Stomach smooth muscle (tissue), 2 donors: Measurements from ENCODE around the gene SPP2.

Source experiments
- H3K27ac ChIP-seq: one replicate; pipeline ENCODE4 v1.7.0; 2013; ENCODE audit warnings: mild to moderate bottlenecking, low read length, inconsistent platforms
- H3K27me3 ChIP-seq, 2 donors: one replicate each; pipeline ENCODE4 v1.7.0; 2013; ENCODE audit warnings: low read length in 2 of 2; ENCODE audit not compliant: insufficient read depth in 2 of 2, control insufficient read depth in 1 of 2
- H3K36me3 ChIP-seq, 2 donors: one replicate each; pipeline ENCODE4 v1.7.0; 2013; ENCODE audit warnings: low read length in 2 of 2; ENCODE audit not compliant: control insufficient read depth in 2 of 2, insufficient read depth in 2 of 2
- H3K4me1 ChIP-seq: one replicate; pipeline ENCODE4 v1.7.0; 2013; ENCODE audit warnings: low read length; ENCODE audit not compliant: control insufficient read depth, insufficient read depth
- H3K4me3 ChIP-seq, 2 donors: one replicate each; pipeline ENCODE4 v1.7.0; 2013; ENCODE audit warnings: low read length in 2 of 2
- H3K9ac ChIP-seq, 2 donors: one replicate each; pipeline ENCODE4 v1.7.0; 2013; ENCODE audit warnings: low read length in 2 of 2, mild to moderate bottlenecking in 1 of 2
- H3K9me3 ChIP-seq, 2 donors: one replicate each; pipeline ENCODE4 v1.7.0; 2013; ENCODE audit warnings: low read length in 2 of 2; ENCODE audit not compliant: control insufficient read depth in 2 of 2
- donor health status: healthy.
- donor health status: Pancreatic carcinoma.

The SPP2 gene, protein sequence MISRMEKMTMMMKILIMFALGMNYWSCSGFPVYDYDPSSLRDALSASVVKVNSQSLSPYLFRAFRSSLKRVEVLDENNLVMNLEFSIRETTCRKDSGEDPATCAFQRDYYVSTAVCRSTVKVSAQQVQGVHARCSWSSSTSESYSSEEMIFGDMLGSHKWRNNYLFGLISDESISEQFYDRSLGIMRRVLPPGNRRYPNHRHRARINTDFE

GRCh38 chr2:234050455-234051135, at the start of gene SPP2:
Gene SPP2, plus strand, starts transcription at chr2:234050702. Its CDS starts 85 bp downstream, at chr2:234050787.
- no peak within 1 kb of the TSS for H3K4me3 ChIP-seq

DNA sequence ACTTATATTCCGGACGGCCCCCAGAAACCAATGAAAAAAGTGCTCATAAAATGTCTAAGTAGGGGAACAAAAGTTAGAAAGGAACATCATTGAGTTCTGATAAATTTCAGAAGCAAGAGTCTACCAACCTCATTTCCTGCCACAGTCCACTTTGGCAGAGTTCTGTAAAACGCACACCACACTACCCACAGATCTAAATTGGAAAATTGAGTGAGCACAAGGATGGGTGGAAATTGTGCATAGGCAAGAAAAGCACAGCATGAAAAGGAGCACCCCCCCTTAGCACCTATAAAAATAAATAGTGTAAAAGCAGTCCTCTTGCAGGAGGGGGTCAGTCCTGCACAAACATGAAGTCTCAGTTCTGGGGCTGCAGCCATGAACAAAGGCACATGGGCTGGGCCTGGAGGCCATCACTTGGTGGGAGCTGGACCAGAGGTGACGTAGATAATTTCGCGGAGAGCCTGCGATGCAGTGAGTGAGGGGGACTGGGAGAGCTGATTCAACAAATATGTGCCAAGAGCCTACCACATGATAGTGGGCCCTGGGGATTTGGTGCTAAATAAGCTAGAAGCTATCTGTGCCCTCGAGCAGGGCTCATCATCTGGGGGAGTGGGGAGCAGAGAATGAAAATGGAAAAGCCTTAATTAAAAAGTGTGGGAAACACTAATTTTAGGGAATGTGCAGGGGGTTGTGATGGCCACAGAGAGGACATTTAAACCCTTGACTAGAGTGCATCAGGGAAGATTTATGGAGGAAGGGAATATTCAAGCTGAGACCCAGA, 48.9 kb upstream of the SPP2 start:
- Histone ChIP-seq H3K4me1 (no peaks in the 10 kb centered on the region), H3K36me3 (no peaks in the 10 kb centered on the region), H3K9ac (no peak overlapping the region), H3K4me3 (no peak overlapping the region), H3K27me3 (peaks cover 0 to 13% of the 10 kb centered on the region in 2 donors), H3K27ac (no peak overlapping the region), H3K9me3 (no peaks in the 10 kb centered on the region)

More at GRCh38 chr2:234050455-234051135, at the start of gene SPP2:
- Histone ChIP-seq H3K9me3 (no peaks in the 10 kb centered on the region), H3K4me1 (no peaks in the 10 kb centered on the region), H3K27me3 (peaks cover 0 to 7% of the 10 kb centered on the region in 2 donors), H3K36me3 (no peaks in the 10 kb centered on the region), H3K9ac (no peak within 1 kb of the TSS), H3K27ac (no peak within 1 kb of the TSS)

GRCh38 chr2:234002281-234002680, 48.2 kb upstream of the SPP2 start:
- H3K4me3 ChIP-seq = no peak overlapping the region
- H3K9ac ChIP-seq = no peak overlapping the region
- H3K4me1 ChIP-seq = no peaks in the 10 kb centered on the region
- H3K9me3 ChIP-seq = no peaks in the 10 kb centered on the region
- no peak overlapping the region for H3K27ac ChIP-seq
- peaks cover 0 to 13% of the 10 kb centered on the region in 2 donors for H3K27me3 ChIP-seq
- H3K36me3 ChIP-seq = no peaks in the 10 kb centered on the region

GRCh38 chr2:234003972-234004617, 46.4 kb upstream of the SPP2 start:
- Histone ChIP-seq H3K9me3 (no peaks in the 10 kb centered on the region), H3K27me3 (peaks cover 0 to 13% of the 10 kb centered on the region in 2 donors), H3K4me3 (no peak overlapping the region), H3K9ac (no peak overlapping the region), H3K4me1 (no peaks in the 10 kb centered on the region), H3K36me3 (no peaks in the 10 kb centered on the region), H3K27ac (no peak overlapping the region)

DNA sequence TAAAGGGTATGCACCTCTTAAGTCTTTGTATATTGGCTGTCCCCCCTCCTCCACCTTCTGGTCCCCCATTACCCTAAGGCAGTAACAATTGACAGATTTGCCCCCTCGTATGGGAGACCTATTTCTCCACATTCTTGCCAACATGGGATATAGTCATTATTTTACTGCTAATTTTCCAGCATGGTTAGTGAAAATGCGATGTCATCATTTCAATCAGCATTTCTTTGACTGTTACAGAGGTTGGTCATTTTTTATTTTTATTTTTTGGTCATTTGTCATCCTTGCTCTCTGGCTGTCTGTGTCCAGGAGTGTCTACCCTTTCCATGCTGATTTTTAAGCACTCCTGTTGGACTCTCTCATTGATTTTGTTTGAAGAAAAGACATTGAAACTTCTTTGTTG, 45.4 kb upstream of the SPP2 start:
- no peak overlapping the region for H3K9ac ChIP-seq
- H3K4me1 ChIP-seq = no peaks in the 10 kb centered on the region
- H3K27ac ChIP-seq = no peak overlapping the region
- no peak overlapping the region for H3K4me3 ChIP-seq
- H3K27me3 ChIP-seq = peaks cover 0 to 9% of the 10 kb centered on the region in 2 donors
- no peaks in the 10 kb centered on the region for H3K9me3 ChIP-seq
- no peaks in the 10 kb centered on the region for H3K36me3 ChIP-seq

- Histone ChIP-seq H3K27me3 (peaks cover 0 to 9% of the 10 kb centered on the region in 2 donors), H3K36me3 (no peaks in the 10 kb centered on the region), H3K4me3 (no peak overlapping the region), H3K9ac (no peak overlapping the region), H3K9me3 (no peaks in the 10 kb centered on the region), H3K4me1 (no peaks in the 10 kb centered on the region), H3K27ac (no peak overlapping the region)
Measured at GRCh38 chr2:234006501-234006900, 44.0 kb upstream of the SPP2 start.

DNA sequence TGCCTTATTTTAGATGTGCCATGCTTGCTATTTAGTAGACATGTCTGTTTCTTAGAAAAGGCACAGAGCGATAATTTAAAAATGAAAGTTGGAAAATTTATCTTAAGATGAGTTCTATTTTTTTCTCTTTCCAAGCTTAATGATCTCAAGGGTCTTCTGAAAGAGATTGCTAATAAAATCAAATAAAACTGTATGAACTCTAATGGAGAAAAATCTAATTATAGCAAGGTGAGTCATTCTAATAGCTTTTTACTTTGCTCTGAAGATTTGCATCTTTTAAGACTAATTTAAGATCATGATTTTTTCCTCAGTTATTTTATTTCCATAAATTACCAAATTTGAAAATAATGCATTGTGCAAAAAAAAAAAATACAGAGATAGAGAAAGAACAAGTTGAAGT, 36.1 kb upstream of the SPP2 start:
- Histone ChIP-seq H3K36me3 (no peaks in the 10 kb centered on the region), H3K27ac (no peak overlapping the region), H3K4me3 (no peak overlapping the region), H3K27me3 (no peaks in the 10 kb centered on the region), H3K9me3 (no peaks in the 10 kb centered on the region), H3K9ac (no peak overlapping the region), H3K4me1 (no peaks in the 10 kb centered on the region)

DNA sequence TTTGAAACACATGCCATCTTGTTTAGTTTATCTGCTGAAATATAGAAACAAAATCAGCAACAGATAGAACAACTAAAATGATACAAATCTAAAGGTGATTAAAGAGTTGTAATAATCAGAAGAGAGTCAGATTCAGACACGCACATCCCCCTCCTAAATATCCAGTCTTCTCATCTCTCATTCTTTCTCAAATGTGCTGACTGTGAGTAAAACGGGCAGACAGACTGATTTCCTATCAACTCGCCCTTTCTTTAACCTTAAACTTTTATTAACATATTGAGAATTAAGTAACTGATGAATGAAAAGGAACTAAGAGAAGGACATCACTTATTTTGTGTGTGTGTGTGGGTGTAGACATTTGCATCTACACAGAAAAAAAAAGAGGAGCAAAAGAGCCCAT, 34.6 kb upstream of the SPP2 start:
- Histone ChIP-seq H3K4me3 (no peak overlapping the region), H3K36me3 (no peaks in the 10 kb centered on the region), H3K27ac (no peak overlapping the region), H3K9ac (no peak overlapping the region), H3K9me3 (no peaks in the 10 kb centered on the region), H3K27me3 (peaks cover 0 to 2% of the 10 kb centered on the region in 2 donors), H3K4me1 (no peaks in the 10 kb centered on the region)

DNA sequence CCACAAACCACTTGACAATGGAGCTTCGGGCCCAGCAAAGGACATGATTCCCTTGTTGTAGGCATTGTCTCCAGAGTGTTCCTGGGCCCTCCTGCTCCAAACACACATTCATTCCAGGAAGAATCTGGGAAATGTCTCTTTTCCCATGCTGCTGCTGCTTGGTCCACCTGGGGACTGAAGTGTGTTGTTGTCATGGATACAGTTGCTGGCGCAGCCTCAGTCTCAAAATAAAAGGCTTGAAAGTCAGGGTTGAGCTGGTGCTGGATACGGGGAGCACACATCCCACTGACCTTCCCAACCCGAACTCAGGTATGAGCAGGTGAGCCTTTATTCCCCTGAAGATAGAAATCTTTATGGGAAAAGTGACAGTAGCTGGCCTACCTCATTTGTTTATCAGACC, 30.6 kb upstream of the SPP2 start:
- Histone ChIP-seq H3K4me3 (no peak overlapping the region), H3K4me1 (no peaks in the 10 kb centered on the region), H3K27me3 (peaks cover 0 to 2% of the 10 kb centered on the region in 2 donors), H3K9ac (no peak overlapping the region), H3K9me3 (no peaks in the 10 kb centered on the region), H3K27ac (no peak overlapping the region), H3K36me3 (no peaks in the 10 kb centered on the region)

DNA sequence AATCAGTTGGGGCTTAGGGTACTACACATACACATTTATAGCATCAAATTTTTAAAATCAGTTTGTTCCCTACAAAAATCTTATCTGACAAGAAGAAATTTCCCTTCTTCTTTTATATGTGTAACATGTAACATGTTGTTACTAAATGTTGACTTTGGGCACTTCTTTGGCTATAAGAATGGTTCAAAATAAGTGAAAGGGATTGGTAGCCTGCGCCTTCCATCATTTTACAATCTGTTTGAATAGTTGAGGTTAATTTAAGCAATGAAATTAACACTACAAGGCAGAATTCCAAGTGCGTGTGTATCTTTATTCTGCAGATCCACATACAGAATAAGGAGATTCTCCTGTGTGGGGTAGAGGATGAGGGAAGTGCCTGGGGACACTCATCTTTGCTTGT, 30.2 kb upstream of the SPP2 start:
- no peak overlapping the region for H3K27ac ChIP-seq
- no peak overlapping the region for H3K4me3 ChIP-seq
- H3K9ac ChIP-seq = no peak overlapping the region
- no peaks in the 10 kb centered on the region for H3K9me3 ChIP-seq
- no peaks in the 10 kb centered on the region for H3K4me1 ChIP-seq
- no peaks in the 10 kb centered on the region for H3K36me3 ChIP-seq
- H3K27me3 ChIP-seq = peaks cover 0 to 2% of the 10 kb centered on the region in 2 donors
